SK-N-SH (cell line): ENCODE measurements around the gene CCR5AS.

Experiments
- CTCF ChIA-PET: fragments of 300-600, 350-600 bp; formaldehyde crosslinking; extraction: SDS; loops from one replicate; lab custom pipeline; 2021; lab: Yijun Ruan, JAX
- POLR2A ChIA-PET: fragments of 350-600 bp; sonication (Branson Sonifier 250); formaldehyde crosslinking; extraction: SDS; loops from one replicate; lab custom pipeline; 2020; ENCODE audit warnings: antibody characterized with exemption, inconsistent platforms; lab: Yijun Ruan, JAX
- DNase-seq: peaks from one replicate; pipeline ENCODE4 v3.0.0; 2012
- H2AFZ ChIP-seq: fragments of 200-600 bp; sonication (generic); 2 replicates; pipeline ENCODE4 v1.8.1; 2016; ENCODE audit warnings: antibody characterized with exemption, mild to moderate bottlenecking, low read depth
- H3F3A ChIP-seq: fragments of 200-600 bp; sonication (generic); replicated peaks from 2 replicates; pipeline ENCODE3; 2016; ENCODE audit warnings: antibody characterized with exemption, mild to moderate bottlenecking; ENCODE audit not compliant: insufficient read depth
- H3K27ac ChIP-seq, 2 experiments: fragments of 200-500 bp in 1 of 2; fragments of 200-600 bp in 1 of 2; sonication (Bioruptor generic) in 1 of 2; sonication (generic), shearing (Covaris generic) in 1 of 2; 2 replicates each; pipeline versions ENCODE4 v1.5.1 to v1.6.1; 2014 to 2016; ENCODE audit warnings: low read depth in 2 of 2, inconsistent platforms in 1 of 2, low read length in 1 of 2, mild to moderate bottlenecking in 1 of 2, mixed read lengths in 1 of 2
- H3K27me3 ChIP-seq: fragments of 200-600 bp; sonication (generic), shearing (Covaris generic); 2 replicates; pipeline ENCODE4 v1.6.1; 2016; ENCODE audit warnings: mixed run types; ENCODE audit not compliant: insufficient read depth
- H3K36me3 ChIP-seq, 2 experiments: fragments of 200-500 bp in 1 of 2; fragments of 200-600 bp in 1 of 2; sonication (Bioruptor generic) in 1 of 2; sonication (generic) in 1 of 2; replicated peaks in 1 of 2; 2 replicates each; pipeline versions ENCODE3 to v1.5.1; 2014 to 2016; ENCODE audit warnings: low read length in 1 of 2, mild to moderate bottlenecking in 1 of 2; ENCODE audit not compliant: insufficient read depth in 2 of 2, control insufficient read depth in 1 of 2
- H3K4me1 ChIP-seq, 2 experiments: fragments of 200-500 bp in 1 of 2; fragments of 200-600 bp in 1 of 2; sonication (Bioruptor generic) in 1 of 2; sonication (generic), shearing (Covaris generic) in 1 of 2; 2 replicates each; pipeline versions ENCODE4 v1.5.1 to v1.6.1; 2014 to 2016; ENCODE audit warnings: low read depth in 1 of 2, low read length in 1 of 2, mixed run types in 1 of 2; ENCODE audit not compliant: insufficient read depth in 2 of 2, control insufficient read depth in 1 of 2
- H3K4me2 ChIP-seq: fragments of 200-600 bp; sonication (generic), shearing (Covaris generic); 2 replicates; pipeline ENCODE4 v1.6.1; 2017; ENCODE audit warnings: mixed run types
- H3K4me3 ChIP-seq, 2 experiments: fragments of 200-500 bp in 1 of 2; fragments of 200-600 bp in 1 of 2; sonication (Bioruptor generic) in 1 of 2; sonication (generic), shearing (Covaris generic) in 1 of 2; 2 replicates each; pipeline versions ENCODE4 v1.5.1 to v1.8.1; 2014 to 2016; ENCODE audit warnings: low read depth in 2 of 2, inconsistent platforms in 1 of 2, low read length in 1 of 2, mild to moderate bottlenecking in 1 of 2, mixed read lengths in 1 of 2, moderate library complexity in 1 of 2
- H3K79me2 ChIP-seq: fragments of 200-600 bp; sonication (generic); 2 replicates; pipeline ENCODE4 v1.8.1; 2017; ENCODE audit warnings: mild to moderate bottlenecking; ENCODE audit not compliant: insufficient read depth
- H3K9ac ChIP-seq: fragments of 200-600 bp; sonication (generic); 2 replicates; pipeline ENCODE4 v1.6.1; 2017; ENCODE audit warnings: mixed run types
- H3K9me2 ChIP-seq: fragments of 200-600 bp; sonication (generic); 2 replicates; pipeline ENCODE4 v1.6.1; 2017; ENCODE audit warnings: mixed run types
- H3K9me3 ChIP-seq: fragments of 200-600 bp; sonication (generic); 2 replicates; pipeline ENCODE4 v1.6.1; 2017; ENCODE audit warnings: mixed run types, mild to moderate bottlenecking, moderate library complexity
- H4K20me1 ChIP-seq: fragments of 200-600 bp; sonication (generic); 2 replicates; pipeline ENCODE4 v1.6.1; 2017; ENCODE audit warnings: mild to moderate bottlenecking, mixed run types; ENCODE audit not compliant: insufficient read depth
- CHD2 ChIP-seq: fragments of 150-350 bp; IDR thresholded peaks from 2 replicates; pipeline ENCODE4 v1.6.1; 2018; ENCODE audit warnings: low read length; ENCODE audit not compliant: partially characterized antibody
- EP300 ChIP-seq, 2 experiments: IDR thresholded peaks; 2 replicates each; pipeline versions ENCODE4 v1.4.0 to v1.6.1; 2012; ENCODE audit warnings: borderline replicate concordance in 1 of 2, low read depth in 1 of 2, low read length in 1 of 2
- EZH2phosphoT487 ChIP-seq: fragments of 200-600 bp; sonication (generic); IDR thresholded peaks from 2 replicates; pipeline ENCODE4 v1.6.1; 2017; ENCODE audit warnings: low read depth, mixed run types, mild to moderate bottlenecking, antibody characterized with exemption, moderate library complexity, borderline replicate concordance
- FOXM1 ChIP-seq: IDR thresholded peaks from 2 replicates; pipeline ENCODE4 v1.4.0; 2012; ENCODE audit warnings: low read depth, mild to moderate bottlenecking
- GABPA ChIP-seq: IDR thresholded peaks from 2 replicates; pipeline ENCODE4 v1.4.0; 2012; ENCODE audit warnings: low read depth, mild to moderate bottlenecking
- REST ChIP-seq: IDR thresholded peaks from 2 replicates; pipeline ENCODE4 v1.6.1; 2012; ENCODE audit warnings: mild to moderate bottlenecking, low read depth, low read length, moderate library complexity
- SIN3A ChIP-seq: IDR thresholded peaks from 2 replicates; pipeline ENCODE4 v1.6.1; 2012; ENCODE audit warnings: low read depth, mild to moderate bottlenecking, low read length, moderate library complexity, borderline replicate concordance
- TAF1 ChIP-seq: IDR thresholded peaks from 2 replicates; pipeline ENCODE4 v1.6.1; 2012; ENCODE audit warnings: low read depth, mild to moderate bottlenecking, low read length, moderate library complexity, borderline replicate concordance
- TCF12 ChIP-seq: IDR thresholded peaks from 2 replicates; pipeline ENCODE4 v1.4.0; 2012
- TEAD4 ChIP-seq: IDR thresholded peaks from 2 replicates; pipeline ENCODE4 v1.4.0; 2012; ENCODE audit warnings: mild to moderate bottlenecking, borderline replicate concordance; ENCODE audit not compliant: insufficient read depth
- WGBS: methylation state at CpG from one replicate; pipeline ENCODE4 v1.1.6; 2017; ENCODE audit warnings: low lambda C conversion rate; 5-methylcytosine and 5-hydroxymethylcytosine counted together
- TF ChIP-seq, protein P1 (sequence below): fragments of 150-350 bp; IDR thresholded peaks from 2 replicates; pipeline ENCODE4 v1.6.1; 2016; ENCODE audit warnings: mild to moderate bottlenecking, low read depth, low read length
- TF ChIP-seq, protein P2 (sequence below): fragments of 200-600 bp; sonication (generic); IDR thresholded peaks from 2 replicates; pipeline ENCODE4 v1.6.1; 2017; ENCODE audit warnings: antibody characterized with exemption, mild to moderate bottlenecking, moderate library complexity
- TF ChIP-seq, protein P3 (sequence below): fragments of 150-350 bp; IDR thresholded peaks from 2 replicates; pipeline ENCODE4 v1.6.1; 2017; ENCODE audit warnings: antibody characterized with exemption, low read length, low read depth, borderline replicate concordance
- TF ChIP-seq, protein P4 (sequence below): IDR thresholded peaks from 2 replicates; pipeline ENCODE4 v1.4.0; 2012; ENCODE audit warnings: low read depth, borderline replicate concordance

The CCR5AS gene

GRCh38 chr3:46395210-46395661, 11.6 kb downstream of the CCR5AS start:
- no peak overlapping the region for H3K9ac ChIP-seq

More at GRCh38 chr3:46395210-46395661, 11.6 kb downstream of the CCR5AS start:
- Histone ChIP-seq H3K9me3 (no peaks in the 10 kb centered on the region), H3K79me2 (no peaks in the 10 kb centered on the region), H4K20me1 (no peaks in the 10 kb centered on the region), H3K4me3 (no peak overlapping the region), H2AFZ (no peak overlapping the region), H3F3A (no peaks in the 10 kb centered on the region), H3K27ac (no peak overlapping the region), H3K4me1 (no peaks in the 10 kb centered on the region), H3K9me2 (no peaks in the 10 kb centered on the region), H3K36me3 (no peaks in the 10 kb centered on the region), H3K27me3 (peaks cover 35% of the 10 kb centered on the region; the same call in 1 of the 2 replicates), H3K4me2 (no peak overlapping the region)
- ChIA-PET CTCF (no interaction called here), POLR2A (no interaction called here)
- 9% methylated on average over 6 of the region's 6 CpGs for WGBS
- TF ChIP-seq SIN3A (no peak), TEAD4 (no peak), GABPA (no peak), FOXM1 (no peak), TAF1 (no peak), REST (no peak), EP300 (IDR thresholded peaks at IDR 0.05; ENCODE audit: borderline replicate concordance in 1 of 2, low read depth in 1 of 2, low read length in 1 of 2) (no peak), CHD2 (no peak), TCF12 (no peak), EZH2phosphoT487 (no peak)
- TF ChIP-seq, protein P1, sequence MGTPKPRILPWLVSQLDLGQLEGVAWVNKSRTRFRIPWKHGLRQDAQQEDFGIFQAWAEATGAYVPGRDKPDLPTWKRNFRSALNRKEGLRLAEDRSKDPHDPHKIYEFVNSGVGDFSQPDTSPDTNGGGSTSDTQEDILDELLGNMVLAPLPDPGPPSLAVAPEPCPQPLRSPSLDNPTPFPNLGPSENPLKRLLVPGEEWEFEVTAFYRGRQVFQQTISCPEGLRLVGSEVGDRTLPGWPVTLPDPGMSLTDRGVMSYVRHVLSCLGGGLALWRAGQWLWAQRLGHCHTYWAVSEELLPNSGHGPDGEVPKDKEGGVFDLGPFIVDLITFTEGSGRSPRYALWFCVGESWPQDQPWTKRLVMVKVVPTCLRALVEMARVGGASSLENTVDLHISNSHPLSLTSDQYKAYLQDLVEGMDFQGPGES: no peak
- TF ChIP-seq, protein P2, sequence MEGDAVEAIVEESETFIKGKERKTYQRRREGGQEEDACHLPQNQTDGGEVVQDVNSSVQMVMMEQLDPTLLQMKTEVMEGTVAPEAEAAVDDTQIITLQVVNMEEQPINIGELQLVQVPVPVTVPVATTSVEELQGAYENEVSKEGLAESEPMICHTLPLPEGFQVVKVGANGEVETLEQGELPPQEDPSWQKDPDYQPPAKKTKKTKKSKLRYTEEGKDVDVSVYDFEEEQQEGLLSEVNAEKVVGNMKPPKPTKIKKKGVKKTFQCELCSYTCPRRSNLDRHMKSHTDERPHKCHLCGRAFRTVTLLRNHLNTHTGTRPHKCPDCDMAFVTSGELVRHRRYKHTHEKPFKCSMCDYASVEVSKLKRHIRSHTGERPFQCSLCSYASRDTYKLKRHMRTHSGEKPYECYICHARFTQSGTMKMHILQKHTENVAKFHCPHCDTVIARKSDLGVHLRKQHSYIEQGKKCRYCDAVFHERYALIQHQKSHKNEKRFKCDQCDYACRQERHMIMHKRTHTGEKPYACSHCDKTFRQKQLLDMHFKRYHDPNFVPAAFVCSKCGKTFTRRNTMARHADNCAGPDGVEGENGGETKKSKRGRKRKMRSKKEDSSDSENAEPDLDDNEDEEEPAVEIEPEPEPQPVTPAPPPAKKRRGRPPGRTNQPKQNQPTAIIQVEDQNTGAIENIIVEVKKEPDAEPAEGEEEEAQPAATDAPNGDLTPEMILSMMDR: no peak
- TF ChIP-seq, protein P3, sequence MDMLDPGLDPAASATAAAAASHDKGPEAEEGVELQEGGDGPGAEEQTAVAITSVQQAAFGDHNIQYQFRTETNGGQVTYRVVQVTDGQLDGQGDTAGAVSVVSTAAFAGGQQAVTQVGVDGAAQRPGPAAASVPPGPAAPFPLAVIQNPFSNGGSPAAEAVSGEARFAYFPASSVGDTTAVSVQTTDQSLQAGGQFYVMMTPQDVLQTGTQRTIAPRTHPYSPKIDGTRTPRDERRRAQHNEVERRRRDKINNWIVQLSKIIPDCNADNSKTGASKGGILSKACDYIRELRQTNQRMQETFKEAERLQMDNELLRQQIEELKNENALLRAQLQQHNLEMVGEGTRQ: no peak
- TF ChIP-seq, protein P4, sequence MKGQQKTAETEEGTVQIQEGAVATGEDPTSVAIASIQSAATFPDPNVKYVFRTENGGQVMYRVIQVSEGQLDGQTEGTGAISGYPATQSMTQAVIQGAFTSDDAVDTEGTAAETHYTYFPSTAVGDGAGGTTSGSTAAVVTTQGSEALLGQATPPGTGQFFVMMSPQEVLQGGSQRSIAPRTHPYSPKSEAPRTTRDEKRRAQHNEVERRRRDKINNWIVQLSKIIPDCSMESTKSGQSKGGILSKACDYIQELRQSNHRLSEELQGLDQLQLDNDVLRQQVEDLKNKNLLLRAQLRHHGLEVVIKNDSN: no peak
- DNase-seq: no peak
